Parathyroid adenoma (tissue), 2 donors: Measurements from ENCODE around the gene BMPR2.
"Not testable (repeated sequence)": the region's sequence is repeated elsewhere in the genome, so short reads cannot be mapped to it uniquely, and the experiment has no call there.

ENCODE experiments used
- H2AFZ ChIP-seq: fragments of 300-600 bp; sonication (generic); one replicate; pipeline ENCODE4 v1.7.0; 2017; ENCODE audit warnings: antibody characterized with exemption, mild to moderate bottlenecking
- H3K27ac ChIP-seq: fragments of 300-600 bp; sonication (generic); one replicate; pipeline ENCODE4 v1.7.0; 2017
- H3K27me3 ChIP-seq: fragments of 300-600 bp; sonication (generic); one replicate; pipeline ENCODE4 v1.7.0; 2017; ENCODE audit warnings: low read length; ENCODE audit not compliant: control insufficient read depth, insufficient read depth
- H3K36me3 ChIP-seq: fragments of 300-600 bp; sonication (generic); one replicate; pipeline ENCODE4 v1.7.0; 2017; ENCODE audit warnings: low read length; ENCODE audit not compliant: control insufficient read depth, insufficient read depth
- H3K4me1 ChIP-seq: fragments of 300-600 bp; sonication (generic); one replicate; pipeline ENCODE4 v1.7.0; 2017; ENCODE audit warnings: control low read depth
- H3K4me2 ChIP-seq: fragments of 300-600 bp; sonication (generic); one replicate; pipeline ENCODE4 v1.7.0; 2017; ENCODE audit warnings: low read length
- H3K4me3 ChIP-seq: fragments of 300-600 bp; sonication (generic); one replicate; pipeline ENCODE4 v1.7.0; 2017; ENCODE audit warnings: low read depth, low read length
- H3K79me2 ChIP-seq: fragments of 300-600 bp; sonication (generic); one replicate; pipeline ENCODE4 v1.7.0; 2017; ENCODE audit warnings: control low read depth
- H3K9ac ChIP-seq: fragments of 300-600 bp; sonication (generic); one replicate; pipeline ENCODE4 v1.7.0; 2017; ENCODE audit warnings: mild to moderate bottlenecking
- H3K9me3 ChIP-seq: fragments of 300-600 bp; sonication (generic); one replicate; pipeline ENCODE4 v1.7.0; 2017; ENCODE audit warnings: low read length; ENCODE audit not compliant: control insufficient read depth
- CTCF ChIP-seq: fragments of 300-600 bp; sonication (generic); IDR thresholded peaks from one replicate; pipeline ENCODE4 v1.7.0; 2017; ENCODE audit warnings: antibody characterized with exemption, mild to moderate bottlenecking
- donor health status: primary hyperparathyroidism.

The BMPR2 gene

GRCh38 chr2:202494300-202495229 is 118.4 kb downstream of the BMPR2 start:
- no peaks in the 10 kb centered on the region for H3K4me1 ChIP-seq
- H3K4me3 ChIP-seq: no peak overlapping the region
- no peak for TF ChIP-seq CTCF
- H2AFZ ChIP-seq: no peak overlapping the region
- no peaks in the 10 kb centered on the region for H3K9me3 ChIP-seq
- no peak overlapping the region for H3K27ac ChIP-seq
- no peak overlapping the region for H3K9ac ChIP-seq
- H3K27me3 ChIP-seq: no peaks in the 10 kb centered on the region
- H3K36me3 ChIP-seq: no peaks in the 10 kb centered on the region
- H3K4me2 ChIP-seq: no peak overlapping the region
- H3K79me2 ChIP-seq: peaks cover 11% of the 10 kb centered on the region

GRCh38 chr2:202495230-202495604 is 119.1 kb downstream of the BMPR2 start:
- H3K27ac ChIP-seq: no peak overlapping the region

GRCh38 chr2:202496835-202497472 is 120.8 kb downstream of the BMPR2 start:
- not testable (repeated sequence) for H3K27me3 ChIP-seq, H3K9ac ChIP-seq, H3K4me2 ChIP-seq, H3K27ac ChIP-seq, H3K79me2 ChIP-seq, H3K4me1 ChIP-seq, H2AFZ ChIP-seq, H3K4me3 ChIP-seq, H3K9me3 ChIP-seq, H3K36me3 ChIP-seq

More at GRCh38 chr2:202495230-202495604, 119.1 kb downstream of the BMPR2 start:
- Histone ChIP-seq H3K9ac (no peak overlapping the region), H2AFZ (no peak overlapping the region), H3K27me3 (no peaks in the 10 kb centered on the region), H3K79me2 (peaks cover 11% of the 10 kb centered on the region), H3K4me3 (no peak overlapping the region), H3K4me1 (no peaks in the 10 kb centered on the region), H3K36me3 (no peaks in the 10 kb centered on the region), H3K9me3 (no peaks in the 10 kb centered on the region), H3K4me2 (no peak overlapping the region)
- TF ChIP-seq CTCF: no peak

GRCh38 chr2:202497473-202497866 is 121.3 kb downstream of the BMPR2 start:
- not testable (repeated sequence) for H3K4me1 ChIP-seq, H3K27ac ChIP-seq, H3K9ac ChIP-seq, H3K9me3 ChIP-seq, H3K4me2 ChIP-seq, H3K36me3 ChIP-seq, H3K27me3 ChIP-seq, H3K79me2 ChIP-seq, H3K4me3 ChIP-seq, H2AFZ ChIP-seq

GRCh38 chr2:202499841-202500240 is 123.7 kb downstream of the BMPR2 start:
- H3K27ac ChIP-seq, H3K9me3 ChIP-seq, H3K4me1 ChIP-seq, H3K79me2 ChIP-seq, H2AFZ ChIP-seq, H3K27me3 ChIP-seq, H3K36me3 ChIP-seq, H3K9ac ChIP-seq, H3K4me3 ChIP-seq, H3K4me2 ChIP-seq: not testable (repeated sequence)

- H3K9ac ChIP-seq, H2AFZ ChIP-seq, H3K79me2 ChIP-seq, H3K36me3 ChIP-seq, H3K27me3 ChIP-seq, H3K27ac ChIP-seq, H3K9me3 ChIP-seq, H3K4me1 ChIP-seq, H3K4me3 ChIP-seq, H3K4me2 ChIP-seq: not testable (repeated sequence)
Observed at GRCh38 chr2:202503276-202503675, 127.1 kb downstream of the BMPR2 start.
